Measurements from ENCODE around the gene TBC1D22A. TPM values are rescaled to one million over a fixed set of nuclear protein-coding genes. Genes with fewer than 3 reads are reported as not detected.

The TBC1D22A gene
- total RNA-seq, 1 donor from 2014 or later = 28.9 TPM

DNA sequence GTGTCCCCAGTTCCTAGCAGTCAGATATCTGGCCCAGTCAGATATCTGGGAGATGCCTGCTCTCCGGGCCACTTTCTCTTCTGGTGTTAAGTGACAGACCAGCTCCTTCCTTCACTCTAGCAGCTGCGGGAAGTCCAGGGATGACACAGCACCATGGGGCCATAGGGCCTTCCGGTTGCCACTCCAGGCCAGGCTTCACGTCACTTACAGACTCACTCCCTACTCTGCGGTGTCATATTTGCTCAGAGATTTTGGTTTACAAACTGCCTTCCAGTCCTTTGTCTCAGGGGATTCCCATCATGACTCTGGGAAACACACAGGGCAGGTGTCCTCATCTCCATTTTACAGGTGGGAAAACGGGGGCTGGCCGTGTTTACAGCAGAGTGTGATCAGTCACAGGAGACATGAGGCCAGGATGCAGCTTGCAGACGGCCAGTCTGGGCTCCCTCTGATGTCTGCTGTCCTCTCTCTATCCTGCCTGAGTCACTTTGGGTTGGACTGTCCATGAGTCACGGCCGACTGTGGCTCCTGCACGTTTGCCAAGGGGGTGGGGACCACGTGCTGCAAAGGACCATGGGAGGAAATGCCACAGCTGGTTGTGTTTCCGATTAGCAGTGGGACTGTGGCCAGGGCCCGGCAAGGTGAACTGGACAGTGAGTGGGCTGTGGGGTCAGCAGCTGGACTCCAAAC lies 8.2 kb upstream of the TBC1D22A start:
- H3K27ac Mint-ChIP-seq (ENCODE audit: unreplicated experiment) = peak overlapping the region; percentile 100
- peak; percentile 94 for DNase-seq (ENCODE audit: extremely low spot score, unreplicated experiment)
- H3K9me3 Mint-ChIP-seq (ENCODE audit: unreplicated experiment) = no peaks in the 10 kb centered on the region
- peaks cover 38% of the 10 kb centered on the region for H3K4me1 Mint-ChIP-seq (ENCODE audit: unreplicated experiment)
- no peaks in the 10 kb centered on the region for H3K27me3 Mint-ChIP-seq (ENCODE audit: unreplicated experiment)
- H3K4me3 Mint-ChIP-seq (ENCODE audit: unreplicated experiment) = peak overlapping the region; percentile 19
- TF ChIP-seq, protein P1, sequence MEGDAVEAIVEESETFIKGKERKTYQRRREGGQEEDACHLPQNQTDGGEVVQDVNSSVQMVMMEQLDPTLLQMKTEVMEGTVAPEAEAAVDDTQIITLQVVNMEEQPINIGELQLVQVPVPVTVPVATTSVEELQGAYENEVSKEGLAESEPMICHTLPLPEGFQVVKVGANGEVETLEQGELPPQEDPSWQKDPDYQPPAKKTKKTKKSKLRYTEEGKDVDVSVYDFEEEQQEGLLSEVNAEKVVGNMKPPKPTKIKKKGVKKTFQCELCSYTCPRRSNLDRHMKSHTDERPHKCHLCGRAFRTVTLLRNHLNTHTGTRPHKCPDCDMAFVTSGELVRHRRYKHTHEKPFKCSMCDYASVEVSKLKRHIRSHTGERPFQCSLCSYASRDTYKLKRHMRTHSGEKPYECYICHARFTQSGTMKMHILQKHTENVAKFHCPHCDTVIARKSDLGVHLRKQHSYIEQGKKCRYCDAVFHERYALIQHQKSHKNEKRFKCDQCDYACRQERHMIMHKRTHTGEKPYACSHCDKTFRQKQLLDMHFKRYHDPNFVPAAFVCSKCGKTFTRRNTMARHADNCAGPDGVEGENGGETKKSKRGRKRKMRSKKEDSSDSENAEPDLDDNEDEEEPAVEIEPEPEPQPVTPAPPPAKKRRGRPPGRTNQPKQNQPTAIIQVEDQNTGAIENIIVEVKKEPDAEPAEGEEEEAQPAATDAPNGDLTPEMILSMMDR (IDR thresholded peaks at IDR 0.05) = no peak
- H3K36me3 Mint-ChIP-seq (ENCODE audit: unreplicated experiment) = no peaks in the 10 kb centered on the region

DNA sequence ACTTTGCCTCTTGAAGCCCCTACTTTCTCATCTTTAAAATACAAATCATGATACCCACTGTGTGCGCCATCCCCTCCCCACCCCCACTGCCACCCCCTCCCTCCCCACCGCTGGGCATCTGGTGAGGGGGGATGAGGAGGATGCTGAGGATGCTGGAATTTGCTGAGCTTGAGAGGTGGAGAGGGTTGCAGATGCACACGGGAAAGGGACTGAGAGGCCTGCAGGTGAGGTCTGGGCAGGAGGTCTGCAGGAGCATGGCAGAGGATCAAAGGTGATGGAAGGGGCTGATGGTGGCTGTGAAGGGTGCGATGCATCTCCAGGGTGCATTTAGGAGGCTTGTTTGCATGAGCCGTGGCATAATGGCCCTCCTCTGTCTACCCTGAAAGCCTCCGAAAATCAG lies 7.6 kb upstream of the TBC1D22A start:
- Mint-ChIP-seq H3K9me3 (ENCODE audit: unreplicated experiment) (no peaks in the 10 kb centered on the region), H3K4me3 (ENCODE audit: unreplicated experiment) (no peak overlapping the region), H3K36me3 (ENCODE audit: unreplicated experiment) (no peaks in the 10 kb centered on the region), H3K4me1 (ENCODE audit: unreplicated experiment) (peaks cover 32% of the 10 kb centered on the region), H3K27ac (ENCODE audit: unreplicated experiment) (peak overlapping the region; percentile 100), H3K27me3 (ENCODE audit: unreplicated experiment) (no peaks in the 10 kb centered on the region)
- TF ChIP-seq, protein P1 (IDR thresholded peaks at IDR 0.05) = no peak
- DNase-seq (ENCODE audit: extremely low spot score, unreplicated experiment) = no peak

DNA sequence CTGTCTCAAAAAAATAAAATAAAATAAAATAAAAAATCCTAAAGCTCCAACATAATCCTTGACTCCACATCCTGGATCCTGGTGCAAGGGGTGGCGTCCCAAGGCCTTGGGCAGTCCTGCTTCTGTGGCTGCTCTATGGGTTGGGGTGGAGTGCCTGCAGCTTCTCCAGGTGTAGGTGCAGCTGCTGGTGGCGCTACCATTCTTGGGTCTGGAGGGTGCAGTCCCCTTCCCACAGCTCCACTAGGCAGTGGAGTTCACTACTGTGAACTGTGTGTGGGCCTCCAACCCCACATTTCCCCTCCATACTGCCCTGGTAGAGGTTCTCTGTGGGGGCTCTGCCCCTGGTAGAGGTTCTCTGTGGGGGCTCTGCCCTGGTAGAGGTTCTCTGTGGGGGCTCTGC lies 6.9 kb upstream of the TBC1D22A start:
- Mint-ChIP-seq H3K9me3 (ENCODE audit: unreplicated experiment) (no peaks in the 10 kb centered on the region), H3K4me3 (ENCODE audit: unreplicated experiment) (no peak overlapping the region), H3K27ac (ENCODE audit: unreplicated experiment) (no peak overlapping the region), H3K27me3 (ENCODE audit: unreplicated experiment) (no peaks in the 10 kb centered on the region), H3K4me1 (ENCODE audit: unreplicated experiment) (peaks cover 25% of the 10 kb centered on the region), H3K36me3 (ENCODE audit: unreplicated experiment) (no peaks in the 10 kb centered on the region)
- DNase-seq (ENCODE audit: extremely low spot score, unreplicated experiment) = no peak
- TF ChIP-seq, protein P1 (IDR thresholded peaks at IDR 0.05) = no peak

DNA sequence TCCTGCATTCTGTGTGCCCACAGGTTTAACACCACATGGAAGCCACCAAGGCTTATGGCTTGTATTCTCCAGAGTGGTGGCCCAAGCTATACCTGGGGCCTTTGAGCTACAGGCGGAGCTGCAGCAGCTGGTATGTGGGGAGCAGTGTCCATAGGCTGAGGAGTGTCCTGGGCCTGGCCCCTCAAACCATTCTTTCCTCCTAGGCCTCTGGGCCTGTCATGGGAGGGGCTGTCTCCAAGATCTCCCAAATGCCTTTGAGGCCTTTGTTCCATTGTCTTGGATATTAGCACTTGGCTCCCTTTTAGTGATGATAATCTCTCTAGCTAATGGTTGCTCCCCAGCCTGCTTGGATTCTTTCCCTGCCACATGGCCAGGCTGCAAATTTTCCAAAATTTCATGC lies 6.4 kb upstream of the TBC1D22A start:
- Mint-ChIP-seq H3K4me1 (ENCODE audit: unreplicated experiment) (peaks cover 24% of the 10 kb centered on the region), H3K9me3 (ENCODE audit: unreplicated experiment) (no peaks in the 10 kb centered on the region), H3K27me3 (ENCODE audit: unreplicated experiment) (no peaks in the 10 kb centered on the region), H3K4me3 (ENCODE audit: unreplicated experiment) (no peak overlapping the region), H3K36me3 (ENCODE audit: unreplicated experiment) (no peaks in the 10 kb centered on the region), H3K27ac (ENCODE audit: unreplicated experiment) (no peak overlapping the region)
- TF ChIP-seq, protein P1 (IDR thresholded peaks at IDR 0.05) = no peak
- no peak for DNase-seq (ENCODE audit: extremely low spot score, unreplicated experiment)

DNA sequence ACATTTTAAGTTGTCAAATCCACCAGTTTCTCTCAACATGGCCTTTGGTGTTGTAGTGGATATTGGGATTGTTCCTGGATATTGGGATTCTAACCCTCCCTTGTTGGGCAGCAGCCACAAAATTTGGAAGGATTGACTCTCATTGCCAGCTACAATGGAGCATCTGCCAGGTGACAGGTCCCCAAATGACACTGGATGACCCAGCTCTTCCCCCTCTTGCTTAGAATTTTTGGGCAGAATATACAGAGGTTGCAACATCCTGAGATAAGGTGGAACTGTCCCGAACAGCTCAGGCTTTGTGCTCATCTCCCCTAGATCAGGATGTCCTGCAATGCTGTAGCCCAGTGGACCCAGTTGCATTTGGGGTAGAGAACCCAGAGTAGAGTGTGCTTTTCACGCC lies 5.3 kb upstream of the TBC1D22A start:
- H3K27me3 Mint-ChIP-seq (ENCODE audit: unreplicated experiment) = no peaks in the 10 kb centered on the region
- H3K36me3 Mint-ChIP-seq (ENCODE audit: unreplicated experiment) = no peaks in the 10 kb centered on the region
- H3K27ac Mint-ChIP-seq (ENCODE audit: unreplicated experiment) = no peak overlapping the region
- H3K4me3 Mint-ChIP-seq (ENCODE audit: unreplicated experiment) = no peak overlapping the region
- DNase-seq (ENCODE audit: extremely low spot score, unreplicated experiment) = no peak
- peaks cover 32% of the 10 kb centered on the region for H3K4me1 Mint-ChIP-seq (ENCODE audit: unreplicated experiment)
- TF ChIP-seq, protein P1 (IDR thresholded peaks at IDR 0.05) = no peak
- no peaks in the 10 kb centered on the region for H3K9me3 Mint-ChIP-seq (ENCODE audit: unreplicated experiment)

All from osteocyte (in vitro differentiated cells).